HuH-7 (cell line): Measurements from ENCODE around the gene TOB1.
A peak's percentile ranks its signal among the peaks of the same experiment; 100 is the strongest.
"Not testable (repeated sequence)": the region's sequence is repeated elsewhere in the genome, so short reads cannot be mapped to it uniquely, and the experiment has no call there.

Source experiments
- DNase-seq: peaks from one replicate; pipeline ENCODE4 v3.0.0; 2011; ENCODE audit warnings: low spot score

Gene TOB1

DNA sequence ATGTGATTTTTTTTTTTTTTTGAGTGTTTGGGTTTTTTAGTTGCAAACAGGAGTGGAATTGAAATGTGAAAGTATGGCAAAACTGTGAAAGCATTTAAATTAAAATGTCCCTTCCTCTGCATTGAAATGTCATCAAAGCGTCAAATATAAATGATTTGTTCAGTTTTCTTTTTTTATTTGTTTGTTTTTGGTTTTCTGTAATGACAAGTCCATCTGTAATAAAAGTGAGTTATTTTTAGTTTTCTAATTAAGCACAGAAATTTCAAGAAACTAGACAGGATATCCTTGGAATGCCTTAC is 1.9 kb upstream of the TOB1 start:
- DNase-seq = no peak

DNA sequence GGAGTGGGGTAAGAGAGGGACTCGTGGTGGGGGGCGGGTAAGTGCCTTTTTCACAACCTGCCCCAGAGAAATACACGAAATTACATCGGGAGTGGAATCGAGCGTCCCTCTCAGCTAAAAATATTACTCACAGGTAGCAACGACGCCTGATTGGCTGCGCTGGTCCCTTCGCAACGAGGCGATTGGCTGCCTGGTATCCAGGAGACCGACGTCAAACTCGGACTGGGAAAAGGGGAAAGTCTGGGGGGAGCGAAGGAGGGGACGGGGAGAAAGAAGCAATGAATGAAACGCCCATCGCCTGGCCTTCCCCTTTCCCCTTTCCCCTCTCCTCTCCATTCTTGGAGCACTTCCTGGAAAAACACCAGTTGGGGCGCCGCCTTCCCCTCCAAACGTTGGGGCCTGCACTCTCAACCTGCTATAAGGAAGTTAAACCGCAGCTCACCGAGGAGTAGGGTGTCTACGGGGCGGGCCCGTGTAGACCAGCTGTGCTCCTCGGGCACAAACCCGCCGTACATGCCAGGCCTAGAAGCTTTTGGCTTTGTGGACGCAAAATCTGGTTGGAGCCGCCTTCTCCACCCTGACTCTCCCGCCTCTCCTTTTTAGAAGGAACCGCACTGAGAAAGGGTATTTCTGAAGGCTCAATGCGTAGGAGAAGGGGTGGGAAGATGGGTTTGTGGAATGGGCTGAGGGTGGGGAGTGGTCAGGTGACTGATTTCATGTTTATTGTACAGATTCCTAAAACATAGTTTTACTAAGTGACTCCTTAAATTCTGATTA is 1.4 kb upstream of the TOB1 start:
- DNase-seq = peak; percentile 88

DNA sequence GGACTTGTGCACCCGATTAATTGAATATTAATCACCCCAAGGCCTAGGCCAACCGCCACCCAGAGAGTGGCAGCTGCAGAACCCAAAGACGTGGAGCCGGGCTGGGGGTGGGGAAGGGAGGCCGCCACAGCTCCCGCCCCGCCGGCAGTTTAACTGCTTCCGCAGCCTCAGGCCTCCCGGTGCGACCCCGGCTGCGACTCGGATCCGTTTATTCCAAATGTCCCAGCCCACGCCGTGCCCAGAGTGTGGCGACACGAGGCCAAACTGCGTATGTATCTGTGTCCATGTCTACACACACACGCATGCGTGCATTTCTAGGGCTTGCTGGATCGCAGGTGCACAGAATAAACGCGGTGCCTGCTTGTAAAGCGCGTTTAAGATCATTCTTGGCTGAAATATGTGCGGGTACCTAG is 802 bp upstream of the TOB1 start:
- DNase-seq = no peak

DNA sequence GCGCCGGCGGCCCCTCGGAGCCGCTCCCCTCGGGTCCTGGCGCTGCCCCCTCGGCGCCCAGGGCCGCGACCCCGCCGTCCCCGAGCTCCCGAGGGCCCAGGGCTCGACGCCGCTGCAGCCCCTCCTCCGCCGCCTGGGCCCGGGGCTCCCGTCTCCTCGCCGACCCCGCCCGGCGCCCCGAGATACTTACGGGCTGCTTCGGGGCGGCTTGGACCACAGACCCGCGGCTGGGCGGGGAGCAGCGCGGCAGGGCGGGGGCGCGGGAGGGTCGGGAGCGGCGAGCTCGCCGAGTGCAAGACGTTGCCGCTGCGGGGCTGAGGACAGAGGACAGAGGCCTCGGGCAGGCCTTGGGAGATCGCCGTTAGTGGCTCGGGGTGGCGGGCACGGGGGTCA is 290 bp downstream of the TOB1 start:
- no peak for DNase-seq

DNA sequence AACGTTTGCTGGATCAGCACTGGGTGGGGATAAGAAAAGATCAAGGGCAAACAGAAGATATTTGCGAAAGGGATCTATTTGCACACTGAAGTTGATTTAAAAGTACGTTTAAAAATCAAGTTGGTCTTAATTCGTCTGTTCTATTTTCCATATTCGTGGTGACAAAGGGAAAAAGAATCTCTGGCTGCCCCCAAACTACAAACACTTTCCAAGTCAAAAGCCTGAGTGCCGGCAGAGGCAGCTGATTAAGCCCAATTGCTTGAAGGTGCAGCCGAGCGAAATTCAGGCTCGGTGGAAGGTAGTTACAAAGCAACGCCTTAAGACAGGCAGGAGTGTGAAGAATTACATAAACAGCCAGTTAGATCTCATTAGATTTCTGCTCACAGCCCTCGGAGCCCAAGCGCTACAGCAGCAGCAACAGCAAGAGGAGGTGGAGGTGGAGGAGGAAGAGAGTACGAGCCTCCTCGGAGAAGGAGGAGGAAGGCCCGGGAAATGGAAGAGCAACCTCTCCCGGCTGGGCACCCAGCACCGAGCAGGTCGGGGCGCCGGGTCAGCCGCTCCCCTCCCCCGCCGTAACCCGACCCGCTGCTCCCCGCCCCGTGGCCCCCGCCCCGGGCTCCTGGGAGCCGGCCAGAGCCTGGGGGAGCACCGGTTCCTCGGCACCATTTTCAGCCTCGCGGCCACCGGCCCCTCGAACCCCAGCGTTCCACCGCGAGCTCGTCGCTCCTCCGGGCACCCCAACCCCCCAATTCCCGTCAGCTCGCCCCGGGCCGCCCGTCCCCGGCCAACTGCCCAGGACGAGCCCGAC is 890 bp downstream of the TOB1 start:
- no peak for DNase-seq

DNA sequence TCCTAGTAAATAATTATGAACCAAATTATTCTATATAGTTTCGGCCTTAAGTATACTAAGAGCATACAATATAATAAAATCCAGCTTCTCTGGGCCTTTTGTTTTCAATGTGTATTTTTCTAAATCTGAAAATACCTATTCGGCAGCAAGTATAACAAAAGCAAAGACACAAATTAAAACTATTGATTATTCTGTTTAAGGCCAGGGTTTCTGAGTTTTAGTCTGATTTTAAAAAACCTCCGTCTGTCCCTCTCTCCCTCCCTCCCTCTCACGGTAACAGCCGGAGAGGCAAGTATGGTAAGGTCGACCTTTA is 1.5 kb downstream of the TOB1 start:
- DNase-seq = no peak

DNA sequence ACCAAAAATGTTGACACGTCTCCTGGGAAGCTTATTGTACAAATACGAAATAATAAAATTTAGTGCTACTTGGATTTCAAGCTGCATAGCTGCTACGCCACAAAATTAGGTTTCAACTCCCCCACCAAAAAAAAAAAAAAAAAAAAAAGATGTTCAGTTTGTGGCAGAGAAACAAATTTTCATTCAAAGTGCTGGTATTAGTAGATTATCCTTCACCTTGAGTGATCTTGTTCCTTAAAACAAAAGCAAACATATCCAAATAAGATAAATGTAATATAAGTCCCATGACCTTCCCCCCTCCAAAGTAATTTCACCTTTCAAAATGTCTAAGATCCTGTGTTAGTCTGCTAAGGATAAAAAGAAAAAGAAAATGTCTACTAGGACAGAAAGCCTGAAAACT is 2.2 kb downstream of the TOB1 start:
- DNase-seq = no peak

DNA sequence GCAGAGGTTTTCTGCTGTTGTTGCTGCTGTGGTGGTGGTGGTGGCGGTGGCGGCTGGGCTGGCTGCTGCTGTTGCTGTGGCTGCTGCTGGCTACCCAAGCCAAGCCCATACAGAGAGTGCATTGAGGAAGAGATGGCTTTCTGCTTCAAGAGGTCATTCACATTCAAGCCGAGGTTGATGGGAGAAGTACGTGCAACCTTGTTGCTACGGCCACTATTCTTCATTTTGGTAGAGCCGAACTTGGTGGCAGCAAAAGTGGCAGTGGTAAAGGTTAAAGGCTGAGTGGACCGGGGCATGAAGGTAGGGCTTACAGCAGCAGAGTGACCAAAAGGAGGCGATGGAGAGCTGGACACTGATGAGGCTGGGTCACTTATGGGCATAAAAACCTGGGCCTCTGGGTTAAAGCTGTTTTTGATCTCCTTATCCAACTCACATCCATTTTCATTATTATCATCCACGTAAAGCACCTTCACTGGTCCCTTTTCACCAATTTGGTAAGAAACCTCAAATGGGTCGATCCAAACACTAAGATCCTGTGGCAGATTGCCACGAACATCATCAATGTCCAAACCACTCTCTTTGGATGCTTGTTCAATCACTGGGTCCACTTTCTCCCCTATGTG is 2.8 kb downstream of the TOB1 start:
- no peak for DNase-seq

DNA sequence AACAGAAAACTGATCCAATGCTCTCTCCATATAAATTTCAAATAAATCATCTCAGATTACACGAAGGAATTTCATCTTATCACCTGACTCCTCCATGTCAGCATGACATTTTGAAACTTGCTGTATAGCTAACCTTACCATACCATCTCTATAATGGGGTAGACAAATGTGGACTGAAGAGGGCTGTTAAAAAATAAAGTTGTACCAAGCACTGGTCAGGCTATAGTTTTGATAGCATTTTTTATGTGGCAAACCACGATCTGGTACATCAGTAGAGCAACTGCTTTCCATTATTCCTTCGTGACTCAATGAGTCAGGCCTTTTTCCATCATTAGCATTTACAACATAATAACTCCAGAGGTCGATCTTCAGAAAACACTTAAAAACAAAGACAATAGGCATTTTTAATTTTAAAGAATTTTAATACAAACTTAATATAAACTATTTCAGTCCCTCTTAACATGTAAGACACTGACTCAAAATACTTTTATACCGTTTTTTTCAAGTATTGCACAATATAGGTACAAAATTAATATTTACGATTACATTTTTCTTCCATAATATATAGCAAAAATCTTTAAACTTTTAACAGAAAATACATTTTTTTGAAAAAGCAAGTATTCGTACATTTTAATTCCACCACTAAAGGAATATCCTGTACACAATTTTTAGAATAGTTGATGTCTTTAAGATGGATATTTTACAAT is 4.2 kb downstream of the TOB1 start:
- DNase-seq = no peak

DNA sequence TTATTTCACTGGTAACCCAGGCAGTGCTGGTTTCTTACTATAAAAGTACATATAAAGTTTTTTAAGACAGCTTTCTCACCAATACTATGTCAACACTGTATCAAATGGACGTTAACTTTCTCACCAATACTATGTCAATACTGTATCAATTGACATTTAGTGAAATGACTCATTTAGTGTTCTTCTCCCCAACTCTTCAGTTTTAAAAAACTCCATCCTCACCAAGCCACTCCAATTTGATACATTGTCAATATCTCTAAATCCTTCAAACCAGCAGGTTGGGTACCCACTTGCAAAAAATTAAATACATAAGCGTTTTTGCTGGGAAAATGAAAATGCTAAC is 4.8 kb downstream of the TOB1 start:
- DNase-seq = no peak

DNA sequence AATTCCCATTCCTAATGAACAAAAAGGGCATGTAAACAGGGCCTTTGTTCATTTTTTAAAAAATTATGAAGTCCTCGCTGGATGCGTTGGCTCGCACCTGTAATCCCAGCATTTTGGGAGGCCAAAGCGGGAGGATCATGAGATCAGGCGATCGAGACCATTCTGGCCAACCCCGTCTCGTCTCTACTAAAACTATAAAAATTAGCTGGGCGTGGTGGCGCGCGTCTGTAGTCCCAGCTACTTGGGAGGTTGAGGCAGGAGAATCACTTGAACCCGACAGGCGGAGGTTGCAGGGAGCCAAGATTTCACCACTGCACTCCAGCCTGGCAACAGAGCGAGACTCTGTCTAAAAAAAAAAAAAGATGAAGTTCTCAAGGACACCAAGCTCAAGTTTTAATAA is 6.4 kb downstream of the TOB1 start:
- not testable (repeated sequence) for DNase-seq

DNA sequence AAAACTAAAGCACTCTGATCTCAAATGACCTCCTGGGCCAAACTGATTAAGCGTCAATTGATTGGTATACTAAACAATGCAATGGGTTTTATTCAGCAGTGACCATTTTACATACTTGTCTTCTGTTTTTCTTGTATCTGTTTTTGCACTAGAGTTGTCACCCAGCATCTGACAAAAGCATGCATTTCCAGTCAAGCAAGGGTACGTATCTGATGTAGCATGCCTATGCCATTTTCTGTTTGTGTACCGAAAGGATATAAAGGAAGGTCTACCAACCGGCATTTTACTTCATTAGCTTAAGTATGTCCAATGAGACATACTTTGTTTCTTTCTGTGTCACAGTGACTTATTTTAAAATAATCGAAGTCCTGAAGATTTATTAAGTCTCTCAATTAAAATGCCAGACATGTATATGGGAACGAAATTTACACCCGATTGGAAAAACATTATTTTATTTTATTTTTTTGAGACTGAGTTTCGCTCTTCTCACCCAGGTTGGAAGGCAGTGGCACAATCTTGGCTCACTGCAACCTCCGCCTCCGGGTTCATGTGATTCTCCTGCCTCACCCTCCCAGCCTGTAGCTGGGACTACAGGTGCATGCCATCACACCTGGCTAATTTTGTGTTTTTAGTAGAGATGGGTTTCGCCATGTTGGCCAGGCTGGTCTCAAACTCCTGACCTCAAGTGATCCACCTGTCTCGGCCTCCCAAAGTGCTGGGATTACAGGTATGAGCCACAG is 7.5 kb downstream of the TOB1 start:
- no peak for DNase-seq

DNA sequence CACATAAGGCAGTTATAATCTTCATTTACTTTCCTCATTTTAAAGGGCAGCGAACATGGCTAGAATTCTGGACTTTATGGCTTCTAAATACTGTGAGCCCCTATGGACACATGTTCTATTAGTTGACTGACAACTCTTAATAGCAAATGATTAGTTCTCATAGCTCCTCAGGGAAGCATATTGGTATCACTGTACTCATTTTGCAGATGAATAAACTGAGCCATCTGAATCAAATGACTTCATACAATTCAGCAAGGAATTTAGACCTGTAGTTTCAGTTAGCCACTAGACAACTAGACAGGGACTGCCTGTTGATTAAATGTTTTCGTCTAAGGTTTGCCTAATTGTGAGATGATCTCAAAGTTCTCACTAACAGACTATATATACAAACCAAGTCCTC is 9.7 kb downstream of the TOB1 start:
- no peak for DNase-seq

DNA sequence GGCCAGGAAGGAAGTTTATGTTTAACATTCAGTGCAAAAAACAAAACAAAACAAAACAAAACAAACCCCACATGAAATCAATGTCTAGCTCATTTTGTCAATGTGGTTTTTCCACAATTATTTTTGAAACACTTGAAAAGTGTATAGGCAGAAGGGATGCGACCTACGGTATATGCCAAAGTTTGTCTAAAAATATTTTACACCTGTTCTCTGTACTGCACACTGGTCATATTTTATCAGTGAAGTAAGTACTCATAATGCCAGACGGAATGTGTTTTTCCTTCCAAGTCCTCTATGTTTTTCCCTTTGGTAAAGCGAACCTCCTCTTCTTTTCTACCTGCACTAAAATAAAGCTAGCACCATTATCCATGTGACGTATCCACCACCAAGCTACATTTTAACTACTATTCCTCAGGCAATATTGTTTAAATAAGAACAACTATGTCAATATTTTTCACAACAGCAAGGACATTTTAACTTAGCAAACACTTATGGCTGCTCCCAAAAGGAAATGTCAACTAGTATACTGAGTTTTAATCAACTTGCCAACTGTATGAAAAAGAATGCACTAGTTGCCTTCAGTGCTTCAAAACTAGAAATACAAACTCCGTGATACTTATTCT is 10.3 kb downstream of the TOB1 start:
- DNase-seq = no peak

DNA sequence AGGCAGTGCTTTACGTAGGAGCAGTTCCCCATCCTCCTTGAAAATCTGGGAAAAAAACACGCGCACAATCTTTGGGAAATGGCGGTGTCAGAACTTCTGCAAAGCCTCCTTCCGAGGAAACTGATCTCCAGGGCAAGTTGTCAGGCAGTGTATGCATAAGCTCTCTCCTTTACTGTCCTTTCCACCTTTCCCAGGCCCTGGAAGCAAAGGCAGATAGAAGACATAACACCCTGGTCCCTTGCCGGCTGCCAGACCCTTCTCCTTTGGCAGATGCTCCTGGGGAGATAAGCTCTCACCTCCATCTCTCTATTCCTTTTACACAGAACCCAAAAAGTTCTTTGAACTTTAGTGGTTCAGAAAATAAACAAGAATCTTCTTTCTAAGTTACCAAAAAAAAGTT is 12.4 kb downstream of the TOB1 start:
- no peak for DNase-seq

DNA sequence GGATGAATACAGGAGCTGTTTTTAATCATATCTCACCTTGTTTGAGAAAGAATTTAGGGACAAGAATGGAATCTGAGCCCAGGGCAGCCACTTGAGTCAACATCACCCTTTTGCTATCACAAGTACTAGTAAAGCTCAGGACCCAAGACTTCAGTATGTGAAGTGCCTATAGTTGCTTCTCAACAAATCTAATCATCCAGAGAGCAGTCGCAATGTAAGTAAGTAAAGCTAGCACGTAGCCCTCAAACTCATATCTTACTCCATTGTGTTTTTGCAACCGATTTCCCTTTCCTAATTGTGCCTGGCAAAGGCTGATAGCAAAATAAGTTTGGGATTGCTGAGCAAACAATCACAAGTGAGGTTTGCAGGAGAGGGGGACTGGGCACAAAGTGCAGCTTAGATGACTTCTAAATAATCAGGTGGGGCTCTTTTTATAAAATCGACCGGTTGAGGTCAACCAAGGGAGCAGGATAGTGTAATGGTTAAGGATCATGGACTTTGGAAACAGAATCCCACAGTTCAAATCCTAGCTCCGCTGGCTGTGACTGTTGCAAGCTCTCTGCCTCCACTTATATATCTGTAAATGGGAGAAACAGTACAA is 13.0 kb downstream of the TOB1 start:
- DNase-seq = no peak

DNA sequence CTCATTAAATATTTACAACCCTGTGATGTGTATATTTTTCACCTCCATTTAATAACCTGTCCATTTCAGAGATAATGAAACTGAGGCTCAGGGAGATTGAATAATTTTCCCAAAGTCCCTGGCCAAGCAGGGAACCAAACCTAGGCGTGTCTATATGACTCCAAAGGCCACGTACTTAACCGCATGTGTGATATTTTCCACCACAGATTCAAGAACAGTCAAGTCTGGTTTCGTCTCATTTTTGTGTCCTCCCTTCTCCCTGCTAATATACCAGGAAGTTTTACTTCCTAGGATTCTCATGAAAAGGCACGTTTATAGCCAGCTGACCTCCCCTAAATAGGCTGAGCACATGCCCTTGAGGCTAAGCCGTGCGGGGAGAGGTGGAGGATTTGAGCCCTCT is 15.5 kb downstream of the TOB1 start:
- no peak for DNase-seq

DNA sequence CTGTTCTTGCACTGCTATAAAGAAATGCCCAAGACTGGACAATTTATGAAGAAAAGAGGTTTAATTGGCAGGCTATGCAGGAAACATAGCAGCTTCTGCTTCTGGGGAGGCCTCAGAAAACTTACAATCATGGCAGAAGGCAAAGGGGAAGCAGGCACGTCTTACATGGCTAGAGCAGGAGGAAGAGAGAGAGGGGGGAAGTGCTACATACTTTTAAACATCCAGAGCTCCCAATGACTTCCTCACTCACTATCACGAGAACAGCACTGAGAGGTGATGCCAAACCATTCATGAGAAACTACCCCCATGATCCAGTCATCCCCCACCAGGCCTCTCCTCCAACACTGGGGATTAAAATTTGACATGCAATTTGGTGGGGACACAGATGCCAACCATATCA is 17.4 kb downstream of the TOB1 start:
- DNase-seq = no peak

DNA sequence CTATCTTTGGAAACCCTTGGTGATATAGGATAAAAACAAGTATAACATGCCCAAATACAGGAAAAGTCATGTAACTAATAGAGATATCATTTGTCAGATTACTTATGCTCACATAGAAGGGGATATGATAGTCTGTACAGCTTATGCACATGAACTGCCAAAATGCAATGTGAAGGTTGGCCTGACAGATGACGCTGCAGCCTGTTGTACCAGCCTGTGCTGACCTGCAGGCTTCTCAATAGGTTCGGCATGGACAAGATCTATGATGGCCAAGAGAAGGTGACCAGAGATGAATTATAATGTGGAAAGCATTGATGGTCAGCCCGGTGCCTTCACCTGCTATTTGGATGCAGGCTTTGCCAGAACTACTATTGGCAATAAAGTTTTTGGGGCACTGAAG is 18.1 kb downstream of the TOB1 start:
- no peak for DNase-seq

DNA sequence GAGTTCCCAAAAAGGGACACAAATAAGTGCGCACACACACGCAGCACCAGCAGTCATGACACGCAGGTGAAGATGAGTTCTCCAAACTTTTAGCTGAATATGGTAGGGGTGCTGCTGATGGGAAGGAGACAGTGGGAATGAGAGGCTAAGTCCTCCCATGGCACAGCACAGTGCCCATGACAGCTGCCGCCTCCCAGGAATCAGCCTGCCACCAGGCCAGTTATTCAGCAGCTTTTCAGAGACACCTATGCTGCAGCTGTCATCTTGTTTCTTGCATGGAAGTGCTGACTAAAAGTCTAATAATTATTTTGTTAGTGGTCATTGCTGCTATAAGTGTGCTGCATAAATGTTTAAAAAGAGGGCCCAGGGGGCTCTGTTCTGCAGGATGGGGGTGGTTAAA is 18.6 kb downstream of the TOB1 start:
- DNase-seq = no peak
